ENCODE data around the gene SESTD1.
"Not testable (repeated sequence)": the region's sequence is repeated elsewhere in the genome, so short reads cannot be mapped to it uniquely, and the experiment has no call there.

SESTD1 gene

DNA sequence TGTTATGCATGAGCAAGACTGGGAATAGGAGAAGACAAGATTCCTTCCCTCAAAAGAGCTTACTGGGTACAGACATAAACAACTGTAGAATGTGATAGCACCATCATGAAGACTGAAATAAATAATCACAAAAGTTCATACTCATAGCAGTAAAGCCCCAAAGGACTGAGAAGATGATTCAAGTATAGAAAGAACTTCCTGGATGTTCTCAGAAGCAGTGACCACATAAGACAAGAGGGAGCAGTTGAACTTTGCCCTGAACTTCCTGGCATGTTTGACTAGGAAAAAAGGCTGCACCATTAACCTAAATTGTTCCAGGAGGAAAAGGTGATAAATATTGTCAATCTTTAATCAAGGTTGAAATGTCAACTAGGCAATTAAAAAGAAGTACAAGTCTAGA is 156.9 kb downstream of the SESTD1 start:
- DNase-seq (ENCODE audit: low read depth in 2 of 3, low spot score in 1 of 3), result no peak

DNA sequence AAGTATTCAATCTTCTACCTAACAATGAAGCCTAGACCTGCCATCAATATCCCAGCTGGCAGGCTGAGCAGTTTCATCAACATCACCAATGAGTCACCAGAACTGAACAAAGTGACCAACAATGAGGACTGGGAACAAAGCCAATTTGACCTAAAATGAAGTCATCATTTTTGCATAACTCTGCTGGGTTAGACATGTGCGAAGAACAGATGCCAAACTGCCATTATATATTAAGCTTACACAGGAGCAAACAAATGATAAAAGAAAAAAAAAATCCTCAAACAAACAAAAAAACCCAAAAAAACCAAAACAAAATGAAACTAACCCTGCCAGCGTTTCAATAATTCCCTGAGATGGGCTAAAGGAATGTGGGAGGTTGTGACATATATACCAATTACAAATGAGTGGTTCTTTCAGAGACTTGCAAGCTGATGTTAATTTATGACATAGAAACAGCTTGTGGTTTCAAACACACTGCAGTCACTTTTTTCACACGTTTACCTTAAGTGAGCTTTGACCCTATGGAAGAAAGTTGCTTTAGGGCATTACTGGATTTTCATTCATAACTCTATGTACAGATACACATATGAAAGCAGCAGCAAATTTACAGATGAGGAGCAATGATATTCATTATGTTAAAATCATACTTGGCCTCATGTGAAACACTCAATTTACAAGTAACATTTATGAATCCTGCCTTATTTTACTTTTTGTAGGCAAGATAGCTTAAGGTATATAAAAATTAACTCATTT is 157.8 kb downstream of the SESTD1 start:
- no peak for DNase-seq (ENCODE audit: low read depth in 2 of 3, low spot score in 1 of 3)

DNA sequence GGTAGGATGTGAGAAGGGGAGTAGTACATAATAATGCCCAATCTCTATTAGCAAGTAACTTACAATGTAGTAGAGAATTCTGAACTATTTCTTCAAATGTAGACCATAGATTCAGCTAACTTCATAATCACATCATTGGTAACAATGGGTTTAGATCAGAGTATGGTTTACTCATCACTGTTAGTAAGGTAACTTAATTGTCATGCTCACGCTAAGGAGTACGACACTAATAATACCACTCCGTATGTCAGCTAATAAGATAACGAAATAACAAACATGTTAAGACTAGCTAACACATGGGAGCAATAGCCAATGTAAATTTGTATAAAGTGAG is 158.3 kb downstream of the SESTD1 start:
- no peak for DNase-seq (ENCODE audit: low read depth in 2 of 3, low spot score in 1 of 3)

DNA sequence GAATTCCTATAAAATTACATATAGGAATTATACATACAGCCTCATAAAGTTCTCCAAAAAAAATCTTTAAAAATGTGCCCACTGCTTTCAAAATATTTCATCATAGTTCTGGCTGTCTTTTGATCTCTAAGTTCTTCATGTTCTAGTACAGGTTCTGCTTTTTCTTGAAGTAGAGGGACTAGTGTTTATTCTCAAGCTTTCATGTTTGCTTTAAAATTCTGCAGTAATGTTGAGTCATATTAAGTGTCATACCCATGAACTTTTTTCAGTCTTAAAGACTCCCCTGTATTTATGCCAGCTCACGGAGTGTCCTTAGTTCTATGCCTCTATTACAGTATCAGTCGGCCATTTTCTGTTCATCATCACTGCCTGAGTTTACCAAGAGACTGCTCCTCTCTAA is 159.9 kb downstream of the SESTD1 start:
- no peak for DNase-seq (ENCODE audit: low read depth in 2 of 3, low spot score in 1 of 3)

DNA sequence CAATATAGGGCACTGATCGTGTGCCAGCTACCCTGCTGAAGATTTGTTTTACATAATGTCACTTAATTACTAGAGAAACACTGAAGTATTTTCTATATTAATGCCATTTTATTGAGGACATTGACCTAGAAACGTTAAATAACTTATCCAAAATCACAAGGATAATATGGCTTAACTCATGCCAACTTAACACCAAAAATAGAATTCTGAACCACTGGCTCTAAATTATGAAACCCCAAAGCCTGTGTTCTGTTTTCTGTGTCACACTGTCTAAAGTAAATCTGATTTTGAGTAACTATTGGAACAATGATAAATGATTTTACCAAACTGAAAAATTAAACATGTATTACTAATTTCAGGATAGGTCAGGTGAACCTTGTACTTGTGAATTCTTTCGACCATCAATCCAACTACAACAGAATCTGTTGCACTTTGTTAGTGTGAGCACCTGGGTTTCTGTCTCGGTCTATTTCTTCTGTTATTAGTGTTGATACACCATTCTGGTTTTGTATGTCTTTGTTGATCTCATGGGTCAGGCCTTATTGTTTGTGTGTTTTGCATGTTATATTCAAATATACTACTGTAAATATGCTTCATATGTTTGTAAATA is 166.4 kb downstream of the SESTD1 start:
- no peak for DNase-seq (ENCODE audit: low read depth in 2 of 3, low spot score in 1 of 3)

DNA sequence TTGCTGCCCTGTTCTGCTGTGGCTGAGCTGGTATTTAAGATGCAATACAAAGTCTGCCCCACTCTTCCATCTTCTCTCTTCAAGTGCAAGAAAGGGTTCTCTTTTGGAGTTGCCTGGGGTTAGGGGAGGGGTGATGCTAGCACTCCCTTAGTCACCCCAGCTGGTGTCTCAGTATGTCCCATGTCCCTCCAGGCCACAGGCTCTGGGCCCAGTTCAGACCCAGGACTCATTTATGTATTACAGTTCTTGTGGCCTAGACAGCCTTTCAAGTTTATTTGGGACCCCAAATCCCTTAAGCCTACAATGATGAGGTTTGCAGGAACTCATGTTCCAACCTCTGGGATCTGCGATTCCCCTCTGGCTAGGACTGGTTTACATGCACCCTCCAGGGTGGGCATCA is 167.5 kb downstream of the SESTD1 start:
- no peak for DNase-seq (ENCODE audit: low read depth in 2 of 3, low spot score in 1 of 3)

DNA sequence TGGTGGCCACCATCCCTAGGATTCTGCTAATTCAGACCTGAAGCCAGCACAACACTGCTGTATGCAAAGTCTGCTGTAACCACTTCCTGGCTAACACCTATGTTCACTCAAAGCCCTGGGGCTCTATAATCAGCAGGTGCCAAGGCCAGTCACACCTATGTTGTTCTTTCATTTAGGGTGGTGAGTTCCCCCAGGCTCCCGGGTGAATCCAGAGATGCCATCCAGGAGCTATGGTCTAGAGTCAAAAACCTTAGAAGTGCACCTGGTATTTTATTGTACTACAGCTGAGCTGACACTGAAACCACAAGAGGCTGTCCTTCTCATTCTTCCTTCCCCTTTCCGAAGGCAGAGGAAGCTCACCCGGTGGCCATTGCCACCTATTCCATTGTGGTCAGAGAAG is 168.5 kb downstream of the SESTD1 start:
- no peak for DNase-seq (ENCODE audit: low read depth in 2 of 3, low spot score in 1 of 3)

DNA sequence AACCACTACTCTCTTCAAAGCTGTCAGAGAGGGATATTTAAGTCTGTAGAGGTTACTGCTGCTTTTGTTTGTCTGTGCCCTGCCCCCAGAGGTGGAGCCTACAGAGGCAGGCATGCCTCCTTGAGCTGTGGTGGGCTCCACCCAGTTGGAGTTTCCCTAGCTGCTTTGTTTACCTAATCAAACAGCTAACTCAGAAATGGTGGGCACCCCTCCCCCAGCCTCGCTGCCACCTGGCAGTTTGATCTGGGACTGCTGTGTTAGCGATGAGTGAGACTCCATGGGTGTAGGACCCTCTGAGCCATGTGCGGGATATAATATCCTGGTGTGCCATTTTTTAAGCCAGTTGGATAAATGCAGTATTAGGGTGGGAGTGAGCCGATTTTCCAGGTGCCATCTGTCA is 171.7 kb downstream of the SESTD1 start:
- not testable (repeated sequence) for DNase-seq (ENCODE audit: low read depth in 2 of 3, low spot score in 1 of 3)

DNA sequence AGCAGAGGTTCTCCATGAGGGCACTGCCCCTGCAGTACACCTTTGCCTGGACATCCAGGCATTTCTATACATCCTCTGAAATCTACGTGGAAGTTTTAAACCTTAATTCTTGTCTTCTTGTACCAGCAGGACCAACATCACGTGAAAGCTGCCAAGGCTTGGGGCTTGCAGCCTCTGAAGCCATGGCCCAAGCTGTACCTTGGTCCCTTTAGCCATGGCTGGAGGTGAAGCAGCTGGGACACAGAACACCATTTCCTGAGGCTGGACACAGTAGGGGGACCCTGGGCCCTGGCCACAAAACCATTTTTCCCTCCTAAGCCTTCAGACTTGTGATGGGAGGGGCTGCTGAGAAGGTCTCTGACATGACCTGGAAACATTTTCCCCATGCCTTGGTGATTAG is 181.9 kb downstream of the SESTD1 start:
- DNase-seq (ENCODE audit: low read depth in 2 of 3, low spot score in 1 of 3), result no peak

DNA sequence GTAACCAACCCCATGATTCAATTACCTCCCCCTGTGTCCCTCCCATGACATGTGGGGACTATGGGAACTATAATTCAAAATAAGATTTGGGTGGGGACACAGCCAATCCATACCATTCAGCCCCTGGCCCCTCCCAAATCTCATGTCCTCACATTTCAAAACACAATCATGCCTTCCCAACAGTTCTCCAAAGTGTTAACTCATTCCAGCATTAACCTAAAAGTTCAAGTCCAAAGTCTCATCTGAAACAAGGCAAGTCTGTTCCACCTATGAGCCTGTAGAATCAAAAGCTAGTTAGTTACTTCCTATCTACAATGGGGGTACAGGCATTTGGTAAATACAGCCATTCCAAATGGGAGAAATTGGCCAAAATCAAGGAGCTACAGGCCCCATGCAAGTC is 182.7 kb downstream of the SESTD1 start:
- DNase-seq (ENCODE audit: low read depth in 2 of 3, low spot score in 1 of 3), result no peak

DNA sequence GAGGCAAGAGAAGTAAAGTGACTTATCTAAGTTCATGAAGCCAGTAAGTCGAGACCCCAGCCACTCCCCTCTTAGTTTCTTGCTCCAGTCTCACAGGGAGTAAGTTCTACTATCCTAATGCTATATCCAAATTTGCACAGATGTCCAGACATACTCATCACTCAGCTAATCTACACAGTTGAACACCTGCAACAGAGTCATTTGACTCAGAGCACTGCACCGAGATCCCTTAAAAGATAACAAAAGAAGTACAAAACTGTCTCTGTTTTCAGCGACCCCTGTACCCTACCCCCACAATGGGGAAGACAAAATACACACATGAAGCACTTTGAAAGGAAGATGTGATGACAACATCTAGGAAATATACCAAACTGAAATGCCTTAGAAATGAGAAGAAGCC is 192.1 kb downstream of the SESTD1 start:
- DNase-seq (ENCODE audit: low read depth in 2 of 3, low spot score in 1 of 3), result no peak

DNA sequence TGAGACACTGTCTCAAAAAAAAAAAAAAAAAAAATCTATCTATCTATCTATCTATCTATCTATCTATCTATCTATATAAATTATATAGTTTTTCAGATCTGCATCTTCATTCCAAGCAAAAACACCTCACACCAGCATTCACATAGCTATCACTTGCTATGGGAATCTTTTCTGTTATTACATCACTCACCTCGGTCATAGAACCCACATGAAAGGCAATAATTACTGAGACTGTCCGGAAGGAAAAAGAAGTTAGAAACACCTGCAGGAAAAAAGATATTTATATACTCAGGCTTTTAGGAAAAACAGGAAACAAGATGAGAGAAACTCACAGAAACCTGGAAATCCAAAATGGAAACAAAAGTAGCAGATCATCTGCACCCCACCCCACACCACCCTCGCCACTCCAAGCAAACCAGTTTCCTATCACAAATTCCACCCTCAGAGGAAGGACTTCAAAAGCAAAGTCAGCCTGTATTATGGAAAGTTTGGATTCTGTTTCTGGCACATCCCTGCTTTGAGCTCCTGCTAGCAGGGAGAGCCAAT is 192.7 kb downstream of the SESTD1 start:
- DNase-seq (ENCODE audit: low read depth in 2 of 3, low spot score in 1 of 3), result no peak

DNA sequence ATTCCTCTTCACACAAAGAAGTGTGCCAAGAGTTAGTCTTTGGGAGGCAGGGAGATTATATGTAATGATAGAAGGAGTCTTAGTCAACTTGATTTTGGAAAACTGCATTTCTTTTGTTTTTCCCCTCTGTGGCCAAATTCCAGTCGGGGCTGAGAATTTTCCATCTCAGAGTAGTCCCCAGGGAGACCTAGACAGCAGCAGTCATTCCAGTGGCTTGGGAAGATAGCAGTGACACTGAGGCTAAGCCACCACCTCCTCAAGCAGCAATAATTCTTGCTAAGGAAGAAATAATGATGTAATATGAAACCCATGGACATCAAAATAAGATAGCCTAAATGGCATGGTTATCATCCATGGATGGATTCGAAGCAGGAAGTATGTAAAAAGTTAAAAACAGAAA is 193.7 kb downstream of the SESTD1 start:
- no peak for DNase-seq (ENCODE audit: low read depth in 2 of 3, low spot score in 1 of 3)

DNA sequence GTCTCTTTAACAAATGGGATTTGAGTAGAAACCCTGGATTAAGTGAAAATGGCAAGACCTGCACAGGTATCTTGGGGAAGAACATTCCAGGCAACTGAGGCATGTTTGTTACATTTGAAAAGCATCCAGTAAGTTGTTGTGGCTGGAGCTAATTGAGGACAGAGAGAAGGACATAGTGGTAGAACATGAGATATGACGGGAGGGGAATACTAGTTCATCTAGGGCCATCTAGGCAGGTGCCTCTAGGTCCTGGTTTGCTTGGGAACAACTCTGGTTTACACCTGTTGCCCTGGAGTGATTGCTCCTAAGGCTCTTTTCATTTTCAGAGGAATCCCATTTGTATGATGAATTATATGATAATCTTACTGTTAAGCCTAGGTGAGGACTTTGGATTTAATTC is 194.9 kb downstream of the SESTD1 start:
- no peak for DNase-seq (ENCODE audit: low read depth in 2 of 3, low spot score in 1 of 3)

DNA sequence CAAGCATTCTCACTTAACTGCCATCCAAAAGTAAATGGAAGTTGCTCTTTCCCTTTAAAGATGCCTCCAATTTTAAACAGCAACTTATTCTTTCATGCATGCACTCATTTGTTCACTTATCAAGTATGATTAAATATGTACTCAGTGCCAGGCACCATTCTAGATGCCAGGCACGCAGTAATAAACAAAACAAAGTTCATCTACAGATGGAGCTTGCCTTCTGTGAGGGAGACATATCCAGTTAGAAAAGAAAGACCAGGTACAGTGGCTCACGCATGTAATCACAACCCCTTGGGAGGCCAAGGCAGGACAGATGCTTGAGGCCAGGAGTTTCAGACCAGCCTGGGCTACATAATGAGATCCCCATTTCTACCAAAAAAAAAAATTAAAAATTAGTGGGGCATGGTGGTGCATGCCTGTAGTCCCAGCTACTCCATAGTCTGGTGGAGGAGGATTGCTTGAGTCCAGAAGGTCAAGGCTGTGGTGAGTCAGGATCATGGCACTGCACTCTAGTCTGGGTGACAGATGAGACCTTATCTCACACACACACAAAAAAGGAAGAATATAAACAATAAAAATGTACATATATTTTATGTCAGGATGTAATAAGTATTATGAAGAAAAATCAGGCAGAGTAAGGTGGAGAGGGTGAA is 195.5 kb downstream of the SESTD1 start:
- no peak for DNase-seq (ENCODE audit: low read depth in 2 of 3, low spot score in 1 of 3)

DNA sequence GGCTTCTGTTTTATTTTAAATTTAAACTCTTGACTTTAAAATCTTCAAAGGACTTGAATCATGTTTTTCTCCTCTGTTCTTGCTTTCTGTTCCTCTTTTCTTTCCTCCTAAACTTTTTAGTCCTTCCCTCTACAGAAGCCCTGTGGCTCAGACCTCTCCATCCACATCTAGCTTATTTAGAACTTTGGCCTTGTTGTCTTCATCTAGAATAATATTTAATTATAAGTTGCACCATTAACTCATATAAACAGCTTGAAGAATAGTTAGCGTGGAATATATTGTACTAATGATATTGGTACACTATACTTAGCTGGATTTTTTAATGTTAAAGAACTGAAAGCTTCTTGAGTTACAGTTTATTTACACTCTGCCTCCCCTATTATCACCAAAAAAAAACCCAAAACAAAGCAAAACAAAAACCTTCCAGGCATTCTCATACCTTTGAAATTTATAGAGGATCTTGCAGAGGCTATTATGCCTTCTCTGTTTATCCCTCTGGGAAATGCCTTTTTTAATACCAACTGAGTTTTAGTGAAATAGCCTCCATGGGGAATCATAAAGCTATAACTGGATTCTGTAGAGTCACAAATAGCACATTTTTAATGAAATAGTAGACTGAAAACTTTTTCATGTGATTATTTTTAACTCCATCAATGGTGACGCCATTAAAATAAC is 205.5 kb downstream of the SESTD1 start:
- no peak for DNase-seq (ENCODE audit: low read depth in 2 of 3, low spot score in 1 of 3)

DNA sequence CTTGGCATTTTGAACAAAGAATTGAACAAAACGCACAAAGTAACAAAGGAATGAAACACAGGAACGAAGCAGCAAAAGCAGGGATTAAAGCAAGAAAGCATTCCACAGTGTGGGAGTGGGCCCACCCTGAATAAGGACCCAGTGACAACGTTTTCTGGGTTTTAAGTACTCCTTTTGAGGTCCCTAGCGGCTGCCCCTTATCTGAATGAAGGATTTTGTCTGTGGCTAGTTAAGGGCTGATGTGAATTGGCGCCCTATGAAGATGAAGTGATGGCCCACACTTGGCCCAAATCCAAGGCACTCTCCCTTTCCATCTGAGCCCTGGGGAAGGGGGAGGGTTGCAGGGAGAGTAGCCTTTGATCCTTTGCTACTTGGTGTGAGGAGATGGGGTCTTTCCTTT is 206.9 kb downstream of the SESTD1 start:
- no peak for DNase-seq (ENCODE audit: low read depth in 2 of 3, low spot score in 1 of 3)

DNA sequence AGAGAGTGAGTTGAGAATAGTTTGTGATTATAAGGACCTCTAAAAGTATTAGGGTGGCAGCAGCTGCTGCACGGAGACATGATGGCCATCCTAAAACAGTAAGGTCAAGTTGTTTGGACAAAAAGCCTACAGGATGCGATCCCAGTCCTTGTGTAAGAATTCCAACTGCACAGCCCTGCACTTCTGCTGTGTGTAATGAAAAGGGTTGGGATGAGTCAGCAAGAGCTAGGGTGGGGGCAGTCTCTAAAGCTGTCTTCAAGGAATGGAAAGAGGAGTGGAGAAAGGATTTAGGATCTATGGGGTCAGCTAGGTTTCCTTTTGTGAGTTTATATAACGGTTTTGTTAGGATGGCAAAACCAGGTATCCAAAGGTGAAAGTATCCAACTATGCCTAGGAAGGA is 211.1 kb downstream of the SESTD1 start:
- DNase-seq (ENCODE audit: low read depth in 2 of 3, low spot score in 1 of 3), result not testable (repeated sequence)

Data from stimulated activated CD4-positive, alpha-beta T cell treated with anti-CD3 and anti-CD28 coated beads, Interleukin-12 subunit alpha, Interleukin-12 subunit beta, amount 100 ng/mL, for 48 hours (primary cell).